ENCODE data around the gene ARF3.

ARF3 gene

GRCh38 chr12:48965298-48965838, 8.1 kb upstream of the ARF3 start:
- peaks cover 11% of the 10 kb centered on the region in 2 donors for H3K4me1 ChIP-seq (ENCODE audit: control insufficient read depth in 1 of 2, insufficient read depth in 2 of 2, low read length in 2 of 2)
- H3K9ac ChIP-seq (ENCODE audit: low read depth in 1 of 2, low read length in 2 of 2) = no peak overlapping the region
- H3K9me3 ChIP-seq (ENCODE audit: control insufficient read depth in 1 of 2, low read length in 2 of 2) = no peaks in the 10 kb centered on the region
- no peaks in the 10 kb centered on the region for H3K36me3 ChIP-seq (ENCODE audit: control insufficient read depth in 1 of 2, insufficient read depth in 2 of 2, low read length in 2 of 2)
- peaks cover 13 to 26% of the 10 kb centered on the region in 2 donors for H3K27me3 ChIP-seq (ENCODE audit: control insufficient read depth in 1 of 2, insufficient read depth in 2 of 2, low read length in 2 of 2)
- no peak overlapping the region for H3K4me3 ChIP-seq (ENCODE audit: low read depth in 1 of 2, low read length in 2 of 2)
- H3K27ac ChIP-seq (ENCODE audit: low read depth, low read length) = no peak overlapping the region

- Histone ChIP-seq H3K4me1 (ENCODE audit: control insufficient read depth in 1 of 2, insufficient read depth in 2 of 2, low read length in 2 of 2) (peaks cover 6 to 8% of the 10 kb centered on the region in 2 donors), H3K27me3 (ENCODE audit: control insufficient read depth in 1 of 2, insufficient read depth in 2 of 2, low read length in 2 of 2) (peaks cover 0 to 5% of the 10 kb centered on the region in 2 donors), H3K9me3 (ENCODE audit: control insufficient read depth in 1 of 2, low read length in 2 of 2) (no peaks in the 10 kb centered on the region), H3K36me3 (ENCODE audit: control insufficient read depth in 1 of 2, insufficient read depth in 2 of 2, low read length in 2 of 2) (no peaks in the 10 kb centered on the region), H3K9ac (ENCODE audit: low read depth in 1 of 2, low read length in 2 of 2) (no peak overlapping the region), H3K4me3 (ENCODE audit: low read depth in 1 of 2, low read length in 2 of 2) (no peak overlapping the region), H3K27ac (ENCODE audit: low read depth, low read length) (no peak overlapping the region)
Observed at GRCh38 chr12:48961801-48962200, 4.5 kb upstream of the ARF3 start.

- peaks cover 8 to 12% of the 10 kb centered on the region in 2 donors for H3K4me1 ChIP-seq (ENCODE audit: control insufficient read depth in 1 of 2, insufficient read depth in 2 of 2, low read length in 2 of 2)
- no peak overlapping the region for H3K27ac ChIP-seq (ENCODE audit: low read depth, low read length)
- H3K4me3 ChIP-seq (ENCODE audit: low read depth in 1 of 2, low read length in 2 of 2) = no peak overlapping the region
- H3K9ac ChIP-seq (ENCODE audit: low read depth in 1 of 2, low read length in 2 of 2) = no peak overlapping the region
- H3K9me3 ChIP-seq (ENCODE audit: control insufficient read depth in 1 of 2, low read length in 2 of 2) = no peaks in the 10 kb centered on the region
- peaks cover 0 to 5% of the 10 kb centered on the region in 2 donors for H3K27me3 ChIP-seq (ENCODE audit: control insufficient read depth in 1 of 2, insufficient read depth in 2 of 2, low read length in 2 of 2)
- H3K36me3 ChIP-seq (ENCODE audit: control insufficient read depth in 1 of 2, insufficient read depth in 2 of 2, low read length in 2 of 2) = no peaks in the 10 kb centered on the region
Observed at GRCh38 chr12:48961331-48961730, 4.0 kb upstream of the ARF3 start.

- Histone ChIP-seq H3K36me3 (ENCODE audit: control insufficient read depth in 1 of 2, insufficient read depth in 2 of 2, low read length in 2 of 2) (no peaks in the 10 kb centered on the region), H3K9me3 (ENCODE audit: control insufficient read depth in 1 of 2, low read length in 2 of 2) (no peaks in the 10 kb centered on the region), H3K4me1 (ENCODE audit: control insufficient read depth in 1 of 2, insufficient read depth in 2 of 2, low read length in 2 of 2) (peaks cover 13 to 17% of the 10 kb centered on the region in 2 donors), H3K4me3 (ENCODE audit: low read depth in 1 of 2, low read length in 2 of 2) (no peak overlapping the region), H3K27ac (ENCODE audit: low read depth, low read length) (no peak overlapping the region), H3K27me3 (ENCODE audit: control insufficient read depth in 1 of 2, insufficient read depth in 2 of 2, low read length in 2 of 2) (peaks cover 0 to 2% of the 10 kb centered on the region in 2 donors), H3K9ac (ENCODE audit: low read depth in 1 of 2, low read length in 2 of 2) (no peak overlapping the region)
Observed at GRCh38 chr12:48960834-48961233, 3.5 kb upstream of the ARF3 start.

GRCh38 chr12:48958049-48958388, 732 bp upstream of the ARF3 start:
- Histone ChIP-seq H3K4me1 (ENCODE audit: control insufficient read depth in 1 of 2, insufficient read depth in 2 of 2, low read length in 2 of 2) (peaks cover 21% of the 10 kb centered on the region in 2 donors), H3K9ac (ENCODE audit: low read depth in 1 of 2, low read length in 2 of 2) (peak overlapping the region in 1 of 2 donors; percentile 50), H3K36me3 (ENCODE audit: control insufficient read depth in 1 of 2, insufficient read depth in 2 of 2, low read length in 2 of 2) (no peaks in the 10 kb centered on the region), H3K9me3 (ENCODE audit: control insufficient read depth in 1 of 2, low read length in 2 of 2) (no peaks in the 10 kb centered on the region), H3K27ac (ENCODE audit: low read depth, low read length) (no peak overlapping the region), H3K27me3 (ENCODE audit: control insufficient read depth in 1 of 2, insufficient read depth in 2 of 2, low read length in 2 of 2) (no peaks in the 10 kb centered on the region), H3K4me3 (ENCODE audit: low read depth in 1 of 2, low read length in 2 of 2) (peak overlapping the region; percentile 95 to 98)

GRCh38 chr12:48956279-48957140, 777 bp downstream of the ARF3 start:
- Histone ChIP-seq H3K9ac (ENCODE audit: low read depth in 1 of 2, low read length in 2 of 2) (peak overlapping the region; percentile 78 to 88), H3K36me3 (ENCODE audit: control insufficient read depth in 1 of 2, insufficient read depth in 2 of 2, low read length in 2 of 2) (peaks cover 2 to 7% of the 10 kb centered on the region in 2 donors), H3K4me3 (ENCODE audit: low read depth in 1 of 2, low read length in 2 of 2) (peak overlapping the region; percentile 95 to 98), H3K27me3 (ENCODE audit: control insufficient read depth in 1 of 2, insufficient read depth in 2 of 2, low read length in 2 of 2) (no peaks in the 10 kb centered on the region), H3K27ac (ENCODE audit: low read depth, low read length) (peak overlapping the region; percentile 76), H3K9me3 (ENCODE audit: control insufficient read depth in 1 of 2, low read length in 2 of 2) (no peaks in the 10 kb centered on the region), H3K4me1 (ENCODE audit: control insufficient read depth in 1 of 2, insufficient read depth in 2 of 2, low read length in 2 of 2) (peaks cover 21% of the 10 kb centered on the region in 2 donors)

GRCh38 chr12:48954841-48955501, 2.3 kb downstream of the ARF3 start:
- Histone ChIP-seq H3K9me3 (ENCODE audit: control insufficient read depth in 1 of 2, low read length in 2 of 2) (no peaks in the 10 kb centered on the region), H3K9ac (ENCODE audit: low read depth in 1 of 2, low read length in 2 of 2) (no peak overlapping the region), H3K27ac (ENCODE audit: low read depth, low read length) (no peak overlapping the region), H3K4me3 (ENCODE audit: low read depth in 1 of 2, low read length in 2 of 2) (no peak overlapping the region), H3K27me3 (ENCODE audit: control insufficient read depth in 1 of 2, insufficient read depth in 2 of 2, low read length in 2 of 2) (no peaks in the 10 kb centered on the region), H3K4me1 (ENCODE audit: control insufficient read depth in 1 of 2, insufficient read depth in 2 of 2, low read length in 2 of 2) (peaks cover 21% of the 10 kb centered on the region in 2 donors), H3K36me3 (ENCODE audit: control insufficient read depth in 1 of 2, insufficient read depth in 2 of 2, low read length in 2 of 2) (peaks cover 2 to 7% of the 10 kb centered on the region in 2 donors)

GRCh38 chr12:48954061-48954460, 3.2 kb downstream of the ARF3 start:
- Histone ChIP-seq H3K9me3 (ENCODE audit: control insufficient read depth in 1 of 2, low read length in 2 of 2) (no peaks in the 10 kb centered on the region), H3K4me1 (ENCODE audit: control insufficient read depth in 1 of 2, insufficient read depth in 2 of 2, low read length in 2 of 2) (peaks cover 21% of the 10 kb centered on the region in 2 donors), H3K36me3 (ENCODE audit: control insufficient read depth in 1 of 2, insufficient read depth in 2 of 2, low read length in 2 of 2) (peaks cover 2 to 7% of the 10 kb centered on the region in 2 donors), H3K27me3 (ENCODE audit: control insufficient read depth in 1 of 2, insufficient read depth in 2 of 2, low read length in 2 of 2) (no peaks in the 10 kb centered on the region), H3K27ac (ENCODE audit: low read depth, low read length) (no peak overlapping the region), H3K9ac (ENCODE audit: low read depth in 1 of 2, low read length in 2 of 2) (no peak overlapping the region), H3K4me3 (ENCODE audit: low read depth in 1 of 2, low read length in 2 of 2) (no peak overlapping the region)

GRCh38 chr12:48952691-48953090, 4.6 kb downstream of the ARF3 start:
- Histone ChIP-seq H3K9ac (ENCODE audit: low read depth in 1 of 2, low read length in 2 of 2) (no peak overlapping the region), H3K27ac (ENCODE audit: low read depth, low read length) (no peak overlapping the region), H3K27me3 (ENCODE audit: control insufficient read depth in 1 of 2, insufficient read depth in 2 of 2, low read length in 2 of 2) (no peaks in the 10 kb centered on the region), H3K4me3 (ENCODE audit: low read depth in 1 of 2, low read length in 2 of 2) (no peak overlapping the region), H3K36me3 (ENCODE audit: control insufficient read depth in 1 of 2, insufficient read depth in 2 of 2, low read length in 2 of 2) (peaks cover 2 to 7% of the 10 kb centered on the region in 2 donors), H3K4me1 (ENCODE audit: control insufficient read depth in 1 of 2, insufficient read depth in 2 of 2, low read length in 2 of 2) (peaks cover 15 to 17% of the 10 kb centered on the region in 2 donors), H3K9me3 (ENCODE audit: control insufficient read depth in 1 of 2, low read length in 2 of 2) (no peaks in the 10 kb centered on the region)

GRCh38 chr12:48947727-48948126, 9.6 kb downstream of the ARF3 start:
- peaks cover 2 to 4% of the 10 kb centered on the region in 2 donors for H3K36me3 ChIP-seq (ENCODE audit: control insufficient read depth in 1 of 2, insufficient read depth in 2 of 2, low read length in 2 of 2)

More at GRCh38 chr12:48947727-48948126, 9.6 kb downstream of the ARF3 start:
- Histone ChIP-seq H3K9ac (ENCODE audit: low read depth in 1 of 2, low read length in 2 of 2) (no peak overlapping the region), H3K9me3 (ENCODE audit: control insufficient read depth in 1 of 2, low read length in 2 of 2) (no peaks in the 10 kb centered on the region), H3K4me3 (ENCODE audit: low read depth in 1 of 2, low read length in 2 of 2) (no peak overlapping the region), H3K27me3 (ENCODE audit: control insufficient read depth in 1 of 2, insufficient read depth in 2 of 2, low read length in 2 of 2) (no peaks in the 10 kb centered on the region), H3K4me1 (ENCODE audit: control insufficient read depth in 1 of 2, insufficient read depth in 2 of 2, low read length in 2 of 2) (peaks cover 6 to 12% of the 10 kb centered on the region in 2 donors), H3K27ac (ENCODE audit: low read depth, low read length) (no peak overlapping the region)

Measured in duodenal mucosa (tissue), 2 donors.